Lower lobe of right lung (tissue), 2 donors: ENCODE data around the gene WAS. TPM values are rescaled to one million over a fixed set of nuclear protein-coding genes. Genes with fewer than 3 reads are reported as not detected.
A peak's percentile ranks its signal among the peaks of the same experiment; 100 is the strongest.

Experiments
- ATAC-seq, 2 donors: fragments of 200-7000 bp; cut with Tn5 transposase; one replicate each; pipeline ENCODE4 v1.9.1; 2020 to 2022; ENCODE audit warnings: mild to moderate bottlenecking in 2 of 2, moderate library complexity in 2 of 2
- DNase-seq: peaks from one replicate; pipeline ENCODE4 v3.0.0-alpha.2; 2020
- H3K27ac ChIP-seq: fragments of 200-600 bp; one replicate; pipeline ENCODE4 v1.8.0; 2022
- H3K27me3 ChIP-seq: fragments of 200-600 bp; one replicate; pipeline ENCODE4 v1.8.0; 2022; ENCODE audit warnings: low read depth
- H3K36me3 ChIP-seq: fragments of 200-600 bp; one replicate; pipeline ENCODE4 v1.8.0; 2022; ENCODE audit warnings: mild to moderate bottlenecking
- H3K4me1 ChIP-seq: fragments of 200-600 bp; one replicate; pipeline ENCODE4 v1.8.0; 2022
- H3K4me3 ChIP-seq: fragments of 200-600 bp; one replicate; pipeline ENCODE4 v1.8.0; 2022; ENCODE audit warnings: mild to moderate bottlenecking
- H3K9me3 ChIP-seq: fragments of 200-600 bp; one replicate; pipeline ENCODE4 v1.8.0; 2022
- intact Hi-C: fragments of 100-400 bp; cut with DNase I; formaldehyde crosslinking; loops from one replicate; pipeline ENCODE4 v1.11.0; 2022
- total RNA-seq: library from RNA; stranded (reverse); fragmentation: NEBNext Ultra II Directional; extraction: Animal tissue kit (Norgen Biotek cat#: 25700); gene quantifications from one replicate; pipeline ENCODE4 v1.2.1, GENCODE V29; 2021
- TF ChIP-seq, protein P1 (sequence below): fragments of 200-600 bp; IDR thresholded peaks from one replicate; pipeline ENCODE4 v1.8.0; 2022; ENCODE audit warnings: antibody characterized with exemption, mild to moderate bottlenecking
- donor health status: DM: no; HTN: yes; CAD: no; lungs with severe emphysema.

Gene WAS
- total RNA-seq, 1 donor from 2014 or later = 40.3 TPM

- ATAC-seq (no peak), DNase-seq (no peak)
- Histone ChIP-seq H3K4me1 (no peaks in the 10 kb centered on the region), H3K4me3 (no peak overlapping the region), H3K9me3 (no peaks in the 10 kb centered on the region), H3K27ac (no peak overlapping the region), H3K36me3 (no peaks in the 10 kb centered on the region), H3K27me3 (no peaks in the 10 kb centered on the region)
- TF ChIP-seq, protein P1, sequence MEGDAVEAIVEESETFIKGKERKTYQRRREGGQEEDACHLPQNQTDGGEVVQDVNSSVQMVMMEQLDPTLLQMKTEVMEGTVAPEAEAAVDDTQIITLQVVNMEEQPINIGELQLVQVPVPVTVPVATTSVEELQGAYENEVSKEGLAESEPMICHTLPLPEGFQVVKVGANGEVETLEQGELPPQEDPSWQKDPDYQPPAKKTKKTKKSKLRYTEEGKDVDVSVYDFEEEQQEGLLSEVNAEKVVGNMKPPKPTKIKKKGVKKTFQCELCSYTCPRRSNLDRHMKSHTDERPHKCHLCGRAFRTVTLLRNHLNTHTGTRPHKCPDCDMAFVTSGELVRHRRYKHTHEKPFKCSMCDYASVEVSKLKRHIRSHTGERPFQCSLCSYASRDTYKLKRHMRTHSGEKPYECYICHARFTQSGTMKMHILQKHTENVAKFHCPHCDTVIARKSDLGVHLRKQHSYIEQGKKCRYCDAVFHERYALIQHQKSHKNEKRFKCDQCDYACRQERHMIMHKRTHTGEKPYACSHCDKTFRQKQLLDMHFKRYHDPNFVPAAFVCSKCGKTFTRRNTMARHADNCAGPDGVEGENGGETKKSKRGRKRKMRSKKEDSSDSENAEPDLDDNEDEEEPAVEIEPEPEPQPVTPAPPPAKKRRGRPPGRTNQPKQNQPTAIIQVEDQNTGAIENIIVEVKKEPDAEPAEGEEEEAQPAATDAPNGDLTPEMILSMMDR = no peak
- intact Hi-C loops = no loop called here
These were observed 28.4 kb downstream of the WAS start for GRCh38 chrX:48711929-48712505.

GRCh38 chrX:48713847-48714246, 30.2 kb downstream of the WAS start:
- no peaks in the 10 kb centered on the region for H3K9me3 ChIP-seq
- H3K27ac ChIP-seq = no peak overlapping the region
- intact Hi-C loops = no loop called here
- ATAC-seq = peak in 1 of 2 donors; percentile 27
- no peak overlapping the region for H3K4me3 ChIP-seq
- DNase-seq = no peak
- no peaks in the 10 kb centered on the region for H3K4me1 ChIP-seq
- no peaks in the 10 kb centered on the region for H3K36me3 ChIP-seq
- TF ChIP-seq, protein P1 = no peak
- no peaks in the 10 kb centered on the region for H3K27me3 ChIP-seq

GRCh38 chrX:48714573-48714972, 31.0 kb downstream of the WAS start:
- intact Hi-C loops = no loop called here
- Histone ChIP-seq H3K36me3 (no peaks in the 10 kb centered on the region), H3K4me1 (no peaks in the 10 kb centered on the region), H3K4me3 (no peak overlapping the region), H3K27me3 (no peaks in the 10 kb centered on the region), H3K9me3 (no peaks in the 10 kb centered on the region), H3K27ac (no peak overlapping the region)
- TF ChIP-seq, protein P1 = no peak
- DNase-seq (no peak), ATAC-seq (no peak)

DNA sequence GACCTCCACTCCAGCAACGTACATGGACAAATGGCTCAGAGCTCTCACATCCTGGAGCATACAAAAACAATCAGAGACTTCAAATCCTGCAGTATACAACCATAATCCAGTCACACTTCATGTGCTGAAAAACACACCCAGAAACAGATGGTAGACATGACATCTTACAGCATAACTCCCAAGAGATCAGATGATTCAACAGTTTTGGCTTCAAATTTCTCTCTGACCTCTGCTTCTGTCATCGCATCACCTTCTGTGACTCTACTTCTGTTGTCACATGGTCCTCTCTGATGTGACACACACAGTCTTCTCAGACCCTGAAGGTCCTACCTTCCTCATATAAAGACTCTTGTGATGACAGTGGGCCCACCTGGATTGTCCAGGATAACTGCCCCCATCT, 31.5 kb downstream of the WAS start:
- Histone ChIP-seq H3K27me3 (no peaks in the 10 kb centered on the region), H3K36me3 (no peaks in the 10 kb centered on the region), H3K4me1 (no peaks in the 10 kb centered on the region), H3K4me3 (no peak overlapping the region), H3K9me3 (no peaks in the 10 kb centered on the region), H3K27ac (no peak overlapping the region)
- DNase-seq (no peak), ATAC-seq (no peak)
- intact Hi-C loops = no loop called here
- TF ChIP-seq, protein P1 = no peak

GRCh38 chrX:48715876-48716502, 32.4 kb downstream of the WAS start:
- Histone ChIP-seq H3K27ac (no peak overlapping the region), H3K9me3 (no peaks in the 10 kb centered on the region), H3K4me3 (no peak overlapping the region), H3K36me3 (no peaks in the 10 kb centered on the region), H3K27me3 (no peaks in the 10 kb centered on the region), H3K4me1 (no peaks in the 10 kb centered on the region)
- no peak for ATAC-seq
- TF ChIP-seq, protein P1 = no peak
- DNase-seq = no peak
- intact Hi-C loops = no loop called here
